ENCODE data around the gene OR2V2.

GRCh38 chr5:181149355-181149754 lies 2.0 kb downstream of the OR2V2 start:
- TF ChIP-seq, protein P1, sequence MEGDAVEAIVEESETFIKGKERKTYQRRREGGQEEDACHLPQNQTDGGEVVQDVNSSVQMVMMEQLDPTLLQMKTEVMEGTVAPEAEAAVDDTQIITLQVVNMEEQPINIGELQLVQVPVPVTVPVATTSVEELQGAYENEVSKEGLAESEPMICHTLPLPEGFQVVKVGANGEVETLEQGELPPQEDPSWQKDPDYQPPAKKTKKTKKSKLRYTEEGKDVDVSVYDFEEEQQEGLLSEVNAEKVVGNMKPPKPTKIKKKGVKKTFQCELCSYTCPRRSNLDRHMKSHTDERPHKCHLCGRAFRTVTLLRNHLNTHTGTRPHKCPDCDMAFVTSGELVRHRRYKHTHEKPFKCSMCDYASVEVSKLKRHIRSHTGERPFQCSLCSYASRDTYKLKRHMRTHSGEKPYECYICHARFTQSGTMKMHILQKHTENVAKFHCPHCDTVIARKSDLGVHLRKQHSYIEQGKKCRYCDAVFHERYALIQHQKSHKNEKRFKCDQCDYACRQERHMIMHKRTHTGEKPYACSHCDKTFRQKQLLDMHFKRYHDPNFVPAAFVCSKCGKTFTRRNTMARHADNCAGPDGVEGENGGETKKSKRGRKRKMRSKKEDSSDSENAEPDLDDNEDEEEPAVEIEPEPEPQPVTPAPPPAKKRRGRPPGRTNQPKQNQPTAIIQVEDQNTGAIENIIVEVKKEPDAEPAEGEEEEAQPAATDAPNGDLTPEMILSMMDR (IDR thresholded peaks at IDR 0.05; ENCODE audit: low read depth, low read length) = no peak
- no peak for TF ChIP-seq EZH2phosphoT487 (IDR thresholded peaks at IDR 0.05; ENCODE audit: low read depth)

Data from OCI-LY3 (cell line).